K562 (cell line): ENCODE measurements around the gene CSPG5. TPM values are rescaled to one million over a fixed set of nuclear protein-coding genes. Genes with fewer than 3 reads are reported as not detected.

Source experiments
- CAMTA2 ChIP-seq: fragments of 250-450 bp; sonication (Bioruptor Pico); conservative IDR thresholded peaks from 2 replicates; pipeline ENCODE4 v1.5.1; 2022
- CC2D1A ChIP-seq: fragments of 450-650 bp; IDR thresholded peaks from 2 replicates; pipeline ENCODE4 v1.6.1; 2017; ENCODE audit warnings: mild to moderate bottlenecking
- GABPB2 ChIP-seq: fragments of 250-450 bp; sonication (Bioruptor Pico); conservative IDR thresholded peaks from 2 replicates; pipeline ENCODE4 v1.5.1; 2021; ENCODE audit warnings: mild to moderate bottlenecking
- HCFC1 ChIP-seq: IDR thresholded peaks from 2 replicates; pipeline ENCODE4 v1.6.1; 2012; ENCODE audit warnings: low read depth, low read length, improper control_type of control experiment
- HDAC1 ChIP-seq, 2 experiments: fragments of 450-650 bp; IDR thresholded peaks; 2 replicates each; pipeline ENCODE4 v1.6.1; 2016 to 2017; ENCODE audit warnings: inconsistent platforms in 1 of 2, mild to moderate bottlenecking in 1 of 2, moderate library complexity in 1 of 2
- HEY1 ChIP-seq: fragments of 250-450 bp; sonication (Bioruptor Pico); IDR thresholded peaks from 2 replicates; pipeline ENCODE4 v1.5.0; 2020; ENCODE audit warnings: mild to moderate bottlenecking, moderate library complexity, borderline replicate concordance
- IFI16 ChIP-seq: fragments of 250-450 bp; sonication (Bioruptor Pico); IDR thresholded peaks from 2 replicates; pipeline ENCODE4 v2.1.2; 2022; ENCODE audit warnings: mild to moderate bottlenecking, inconsistent platforms
- KLF16 ChIP-seq: IDR thresholded peaks from 2 replicates; pipeline ENCODE4 v1.6.1; 2016; ENCODE audit warnings: antibody characterized with exemption
- MCM5 ChIP-seq: fragments of 450-650 bp; IDR thresholded peaks from 2 replicates; pipeline ENCODE4 v1.6.1; 2016; ENCODE audit warnings: low read depth
- RBM25 ChIP-seq: fragments of 200-400 bp; formaldehyde crosslinking; IDR thresholded peaks from 2 replicates; pipeline ENCODE4 v1.6.1; 2018; ENCODE audit warnings: low read length, low read depth, moderate library complexity; ENCODE audit not compliant: severe bottlenecking
- TFAM ChIP-seq: fragments of 250-450 bp; sonication (Bioruptor Pico); conservative IDR thresholded peaks from 2 replicates; pipeline ENCODE4 v1.5.0; 2021; ENCODE audit warnings: mild to moderate bottlenecking, moderate library complexity
- TOE1 ChIP-seq, 2 experiments: fragments of 450-650 bp in 1 of 2; sonication (generic) in 1 of 2; formaldehyde crosslinking in 1 of 2; IDR thresholded peaks; 2 replicates each; pipeline versions ENCODE4 v1.7.1 to v1.8.0; 2016 to 2022; ENCODE audit warnings: borderline replicate concordance in 2 of 2, mild to moderate bottlenecking in 2 of 2, antibody characterized with exemption in 1 of 2, inconsistent platforms in 1 of 2, low read depth in 1 of 2, missing genetic modification reagents in 1 of 2, moderate library complexity in 1 of 2
- ZNF184 ChIP-seq: sonication (generic); formaldehyde crosslinking; IDR thresholded peaks from 2 replicates; pipeline ENCODE4 v1.5.0; 2020; ENCODE audit warnings: missing genetic modification reagents
- ZNF324 ChIP-seq: fragments of 250-450 bp; sonication (Bioruptor Pico); IDR thresholded peaks from 2 replicates; pipeline ENCODE4 v1.4.0; 2020; ENCODE audit warnings: mild to moderate bottlenecking
- ZNF717 ChIP-seq: fragments of 250-450 bp; sonication (Bioruptor Pico); IDR thresholded peaks from 2 replicates; pipeline ENCODE4 v1.5.0; 2021
- polyA plus RNA-seq, 8 experiments: library from polyadenylated mRNA; depleted of rRNA in 4 of 8; stranded (reverse) in 5 of 8; unstranded in 3 of 8; fragments of >200 nt; fragmentation: Nextera tagmentation in 2 of 8; fragmentation: Illumina TruSeq in 1 of 8; extraction: Ambion mirVana in 2 of 8; extraction: Trizol in 1 of 8; gene quantifications; 2 replicates each; pipeline versions ENCODE4 v1.2.1 to v1.2.3, GENCODE V29; 2011 to 2014; ENCODE audit warnings: inconsistent platforms in 1 of 8, missing spikeins in 1 of 8
- total RNA-seq, 7 experiments: library from RNA; depleted of rRNA in 6 of 7; stranded (reverse); fragments of >200 nt in 6 of 7; fragmentation: Illumina TruSeq in 2 of 7; extraction: Trizol in 2 of 7; gene quantifications; 2 replicates each; pipeline versions ENCODE4 v1.2.1 to v1.2.3, GENCODE V29; 2011 to 2021; ENCODE audit warnings: low replicate concordance in 1 of 7
- TF ChIP-seq, protein P1 (sequence below): IDR thresholded peaks from 2 replicates; pipeline ENCODE4 v1.6.1; 2011; ENCODE audit warnings: borderline replicate concordance, low read depth, mild to moderate bottlenecking, moderate library complexity, low read length; ENCODE audit not compliant: insufficient read depth, poor library complexity, severe bottlenecking
- TF ChIP-seq, protein P2 (sequence below): fragments of 450-650 bp; IDR thresholded peaks from 2 replicates; pipeline ENCODE4 v1.6.1; 2017; ENCODE audit warnings: antibody characterized with exemption
- TF ChIP-seq, protein P3 (sequence below): fragments of 250-450 bp; sonication (Bioruptor Pico); IDR thresholded peaks from 2 replicates; pipeline ENCODE4 v1.5.1; 2021; ENCODE audit warnings: mild to moderate bottlenecking
- TF ChIP-seq, protein P4 (sequence below): sonication (generic); formaldehyde crosslinking; IDR thresholded peaks from 2 replicates; pipeline ENCODE4 v1.8.0; 2022; ENCODE audit warnings: mild to moderate bottlenecking, missing genetic modification reagents
- TF ChIP-seq, protein P5 (sequence below): sonication (generic); formaldehyde crosslinking; IDR thresholded peaks from 2 replicates; pipeline ENCODE4 v1.8.1; 2022; ENCODE audit warnings: missing genetic modification reagents

The CSPG5 gene
- total and polyA plus RNA-seq, 9 of the 15 experiments (the other 6 are each of a cell fraction or from before 2014, with no cell fraction given): 0.06 to 3.3 (median 2.4) TPM

DNA sequence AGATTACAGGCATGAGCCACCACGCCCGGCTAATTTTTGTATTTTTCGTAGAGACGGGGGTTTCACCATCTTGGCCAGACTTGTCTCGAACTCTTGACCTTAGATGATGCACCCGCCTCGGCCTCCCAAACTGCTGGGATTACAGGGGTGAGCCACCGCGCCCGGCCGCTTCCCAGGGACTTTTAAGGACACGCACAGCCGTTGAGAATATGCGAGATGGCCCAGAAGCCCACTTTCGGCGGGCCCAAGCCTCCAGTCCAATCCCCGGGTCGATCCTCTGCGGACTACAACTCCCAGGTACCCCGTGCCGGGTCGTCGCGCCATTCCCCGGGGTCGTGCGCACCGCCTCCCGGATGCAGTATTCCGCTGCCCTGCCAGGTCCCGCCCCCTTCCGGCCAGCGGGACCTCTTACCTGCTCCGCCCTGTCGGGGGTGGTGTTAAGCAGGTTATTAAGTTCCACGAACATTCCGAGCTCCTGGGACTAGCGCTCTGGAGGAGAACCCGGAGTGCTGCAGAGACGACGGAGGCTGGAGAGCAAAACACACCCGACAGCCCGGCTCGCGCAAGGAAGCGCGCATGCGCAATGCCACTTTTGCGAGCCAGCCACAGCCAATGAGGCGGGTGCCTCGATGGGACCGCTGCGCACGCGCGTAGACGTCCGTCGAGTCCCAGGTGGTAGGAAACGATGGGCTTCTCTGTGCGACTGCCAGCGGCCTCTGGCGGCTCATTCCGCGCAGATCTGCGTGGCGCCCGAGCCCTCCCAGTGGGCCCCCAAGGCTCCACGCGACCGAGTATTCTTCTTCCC is 65.3 kb downstream of the CSPG5 start, which contains the start of gene ELP6 (continued):
- TF ChIP-seq RBM25 (no peak), ZNF324 (CRISPR knock-in tag) (no peak), KLF16 (0 out of 2 replicates have a peak, but pooled peaks have one; percentile 40), TOE1 (IDR thresholded peaks at IDR 0.05; ENCODE audit: borderline replicate concordance) (peak; percentile 56; the same call in 1 of the 2 replicates), TOE1 (CRISPR knock-in tag; IDR thresholded peaks at IDR 0.05; ENCODE audit: borderline replicate concordance, low read depth) (0 out of 2 replicates have a peak, but pooled peaks have one; percentile 54), IFI16 (no peak), MCM5 (no peak), GABPB2 (CRISPR knock-in tag) (no peak), ZNF184 (CRISPR knock-in tag) (no peak), CC2D1A (0 out of 2 replicates have a peak, but pooled peaks have one; percentile 4), CAMTA2 (CRISPR knock-in tag) (0 out of 2 replicates have a peak, but pooled peaks have one; percentile 14), HDAC1 (IDR thresholded peaks at IDR 0.05) (no peak; a peak in 2 of 4 replicates), ZNF717 (CRISPR knock-in tag) (peak; percentile 43; the same call in 1 of the 2 replicates), HCFC1 (peak; percentile 98), HEY1 (no peak), TFAM (CRISPR knock-in tag) (no peak)
- TF ChIP-seq, protein P1, sequence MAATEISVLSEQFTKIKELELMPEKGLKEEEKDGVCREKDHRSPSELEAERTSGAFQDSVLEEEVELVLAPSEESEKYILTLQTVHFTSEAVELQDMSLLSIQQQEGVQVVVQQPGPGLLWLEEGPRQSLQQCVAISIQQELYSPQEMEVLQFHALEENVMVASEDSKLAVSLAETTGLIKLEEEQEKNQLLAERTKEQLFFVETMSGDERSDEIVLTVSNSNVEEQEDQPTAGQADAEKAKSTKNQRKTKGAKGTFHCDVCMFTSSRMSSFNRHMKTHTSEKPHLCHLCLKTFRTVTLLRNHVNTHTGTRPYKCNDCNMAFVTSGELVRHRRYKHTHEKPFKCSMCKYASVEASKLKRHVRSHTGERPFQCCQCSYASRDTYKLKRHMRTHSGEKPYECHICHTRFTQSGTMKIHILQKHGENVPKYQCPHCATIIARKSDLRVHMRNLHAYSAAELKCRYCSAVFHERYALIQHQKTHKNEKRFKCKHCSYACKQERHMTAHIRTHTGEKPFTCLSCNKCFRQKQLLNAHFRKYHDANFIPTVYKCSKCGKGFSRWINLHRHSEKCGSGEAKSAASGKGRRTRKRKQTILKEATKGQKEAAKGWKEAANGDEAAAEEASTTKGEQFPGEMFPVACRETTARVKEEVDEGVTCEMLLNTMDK: peak; percentile 54
- TF ChIP-seq, protein P2, sequence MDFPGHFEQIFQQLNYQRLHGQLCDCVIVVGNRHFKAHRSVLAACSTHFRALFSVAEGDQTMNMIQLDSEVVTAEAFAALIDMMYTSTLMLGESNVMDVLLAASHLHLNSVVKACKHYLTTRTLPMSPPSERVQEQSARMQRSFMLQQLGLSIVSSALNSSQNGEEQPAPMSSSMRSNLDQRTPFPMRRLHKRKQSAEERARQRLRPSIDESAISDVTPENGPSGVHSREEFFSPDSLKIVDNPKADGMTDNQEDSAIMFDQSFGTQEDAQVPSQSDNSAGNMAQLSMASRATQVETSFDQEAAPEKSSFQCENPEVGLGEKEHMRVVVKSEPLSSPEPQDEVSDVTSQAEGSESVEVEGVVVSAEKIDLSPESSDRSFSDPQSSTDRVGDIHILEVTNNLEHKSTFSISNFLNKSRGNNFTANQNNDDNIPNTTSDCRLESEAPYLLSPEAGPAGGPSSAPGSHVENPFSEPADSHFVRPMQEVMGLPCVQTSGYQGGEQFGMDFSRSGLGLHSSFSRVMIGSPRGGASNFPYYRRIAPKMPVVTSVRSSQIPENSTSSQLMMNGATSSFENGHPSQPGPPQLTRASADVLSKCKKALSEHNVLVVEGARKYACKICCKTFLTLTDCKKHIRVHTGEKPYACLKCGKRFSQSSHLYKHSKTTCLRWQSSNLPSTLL: no peak
- TF ChIP-seq, protein P3, sequence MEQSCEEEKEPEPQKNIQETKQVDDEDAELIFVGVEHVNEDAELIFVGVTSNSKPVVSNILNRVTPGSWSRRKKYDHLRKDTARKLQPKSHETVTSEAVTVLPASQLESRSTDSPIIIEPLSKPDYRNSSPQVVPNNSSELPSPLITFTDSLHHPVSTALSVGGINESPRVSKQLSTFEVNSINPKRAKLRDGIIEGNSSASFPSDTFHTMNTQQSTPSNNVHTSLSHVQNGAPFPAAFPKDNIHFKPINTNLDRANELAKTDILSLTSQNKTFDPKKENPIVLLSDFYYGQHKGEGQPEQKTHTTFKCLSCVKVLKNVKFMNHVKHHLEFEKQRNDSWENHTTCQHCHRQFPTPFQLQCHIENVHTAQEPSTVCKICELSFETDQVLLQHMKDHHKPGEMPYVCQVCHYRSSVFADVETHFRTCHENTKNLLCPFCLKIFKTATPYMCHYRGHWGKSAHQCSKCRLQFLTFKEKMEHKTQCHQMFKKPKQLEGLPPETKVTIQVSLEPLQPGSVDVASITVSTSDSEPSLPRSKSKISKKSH (CRISPR knock-in tag): no peak
- TF ChIP-seq, protein P4, sequence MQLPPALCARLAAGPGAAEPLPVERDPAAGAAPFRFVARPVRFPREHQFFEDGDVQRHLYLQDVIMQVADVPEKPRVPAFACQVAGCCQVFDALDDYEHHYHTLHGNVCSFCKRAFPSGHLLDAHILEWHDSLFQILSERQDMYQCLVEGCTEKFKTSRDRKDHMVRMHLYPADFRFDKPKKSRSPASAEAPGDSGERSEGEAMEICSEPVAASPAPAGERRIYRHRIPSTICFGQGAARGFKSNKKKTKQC: peak; percentile 54
- TF ChIP-seq, protein P5, sequence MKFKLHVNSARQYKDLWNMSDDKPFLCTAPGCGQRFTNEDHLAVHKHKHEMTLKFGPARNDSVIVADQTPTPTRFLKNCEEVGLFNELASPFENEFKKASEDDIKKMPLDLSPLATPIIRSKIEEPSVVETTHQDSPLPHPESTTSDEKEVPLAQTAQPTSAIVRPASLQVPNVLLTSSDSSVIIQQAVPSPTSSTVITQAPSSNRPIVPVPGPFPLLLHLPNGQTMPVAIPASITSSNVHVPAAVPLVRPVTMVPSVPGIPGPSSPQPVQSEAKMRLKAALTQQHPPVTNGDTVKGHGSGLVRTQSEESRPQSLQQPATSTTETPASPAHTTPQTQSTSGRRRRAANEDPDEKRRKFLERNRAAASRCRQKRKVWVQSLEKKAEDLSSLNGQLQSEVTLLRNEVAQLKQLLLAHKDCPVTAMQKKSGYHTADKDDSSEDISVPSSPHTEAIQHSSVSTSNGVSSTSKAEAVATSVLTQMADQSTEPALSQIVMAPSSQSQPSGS (CRISPR knock-in tag): no peak
